CD4-positive, alpha-beta T cell treated with Interleukin-4 for 4 hours (primary cell): ENCODE measurements around the gene FXYD2.
"Not testable (repeated sequence)": the region's sequence is repeated elsewhere in the genome, so short reads cannot be mapped to it uniquely, and the experiment has no call there.

Experiments used
- DNase-seq: peaks from one replicate; pipeline ENCODE4 v3.0.0-alpha.2; 2020

FXYD2 gene

GRCh38 chr11:117824571-117825537 lies at the start of gene FXYD2:
Gene FXYD2, minus strand, starts transcription at chr11:117824744. Its CDS starts 66 bp downstream, at chr11:117824678.
- DNase-seq = no peak

- DNase-seq = no peak
These were observed 49.2 kb upstream of the FXYD2 start for GRCh38 chr11:117873828-117874125.

- no peak for DNase-seq
These were observed 48.7 kb upstream of the FXYD2 start for GRCh38 chr11:117872975-117873827.

GRCh38 chr11:117872420-117872961 lies 47.9 kb upstream of the FXYD2 start:
- DNase-seq = no peak

DNA sequence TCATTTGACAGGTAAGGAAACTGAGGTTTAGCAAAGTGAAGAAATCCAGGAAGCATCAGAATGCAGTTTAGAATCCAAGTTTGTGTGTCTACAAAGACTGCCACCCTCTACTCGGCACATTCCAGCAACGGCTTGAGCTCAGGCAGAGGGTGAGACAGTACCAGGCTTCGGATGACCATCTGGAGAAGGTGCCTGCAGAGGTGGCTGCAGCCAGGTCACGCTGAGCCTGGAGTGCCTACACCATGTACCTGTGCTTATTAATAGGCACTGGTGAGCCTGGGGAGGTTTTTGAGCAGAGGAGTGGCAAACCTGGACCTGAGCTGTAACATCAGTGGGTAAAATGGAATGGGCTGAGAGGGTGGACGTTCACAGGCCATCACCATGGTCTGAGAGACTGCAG lies 47.2 kb upstream of the FXYD2 start:
- DNase-seq = no peak

DNA sequence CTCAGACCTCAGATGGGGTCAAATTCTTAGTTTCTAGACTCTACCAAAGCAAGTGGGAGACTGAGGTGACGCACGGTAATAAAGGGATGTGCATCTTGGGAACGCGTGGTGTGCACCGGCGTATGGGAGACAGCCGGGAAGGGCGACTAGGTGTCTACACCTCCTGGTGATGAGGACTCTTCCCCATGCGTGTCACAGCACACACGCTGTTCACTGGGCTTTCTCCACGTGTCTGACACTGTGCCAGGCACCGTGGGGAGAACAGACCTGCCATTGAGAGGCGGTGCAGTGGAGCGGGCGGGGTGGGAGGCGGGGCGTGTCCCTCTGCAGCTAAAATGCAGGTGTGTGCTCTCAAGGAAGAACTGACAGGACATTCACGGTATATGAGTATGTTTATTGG lies 46.6 kb upstream of the FXYD2 start:
- DNase-seq = no peak

DNA sequence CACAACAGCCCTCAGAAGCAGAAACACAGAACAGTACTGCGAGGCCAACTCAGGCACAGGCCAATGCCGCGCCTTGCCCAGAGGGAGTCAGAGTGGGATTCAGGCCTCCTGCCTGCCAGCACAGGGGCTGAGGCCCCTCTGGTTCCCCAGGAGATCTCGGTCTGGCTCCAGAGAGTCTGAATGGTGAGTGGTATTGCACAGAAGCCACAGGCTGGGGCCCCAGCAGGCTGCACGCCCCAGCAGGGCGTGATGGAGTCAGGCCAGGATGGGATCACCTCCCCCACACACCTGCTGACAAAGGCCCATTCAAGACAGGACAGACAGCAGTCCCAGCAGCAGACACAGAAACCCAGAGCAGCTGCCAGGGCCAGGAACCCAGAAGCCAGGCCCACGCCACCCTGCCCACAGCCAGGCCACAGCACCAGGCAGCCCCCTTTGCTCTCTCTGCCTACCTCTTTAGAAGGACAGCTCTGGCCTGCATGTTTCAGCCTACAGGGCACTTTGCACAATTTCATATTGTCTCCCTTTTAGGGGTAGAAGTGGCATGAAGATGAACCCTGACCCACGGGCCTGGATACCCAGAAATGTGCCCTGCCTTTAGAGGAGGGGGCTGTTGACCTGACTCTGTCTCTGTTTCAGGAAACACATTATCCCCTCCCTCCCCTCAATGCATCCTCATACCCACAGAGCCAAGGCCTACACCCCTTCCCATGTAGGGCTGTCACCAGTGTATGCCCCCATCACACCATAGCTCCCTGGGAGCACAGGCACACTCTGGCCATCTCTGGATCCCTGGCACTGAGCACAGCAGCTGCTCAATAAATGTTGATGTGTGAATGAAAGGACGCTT lies 45.8 kb upstream of the FXYD2 start:
- DNase-seq = no peak

GRCh38 chr11:117869604-117870003 lies 45.1 kb upstream of the FXYD2 start:
- DNase-seq = no peak

DNA sequence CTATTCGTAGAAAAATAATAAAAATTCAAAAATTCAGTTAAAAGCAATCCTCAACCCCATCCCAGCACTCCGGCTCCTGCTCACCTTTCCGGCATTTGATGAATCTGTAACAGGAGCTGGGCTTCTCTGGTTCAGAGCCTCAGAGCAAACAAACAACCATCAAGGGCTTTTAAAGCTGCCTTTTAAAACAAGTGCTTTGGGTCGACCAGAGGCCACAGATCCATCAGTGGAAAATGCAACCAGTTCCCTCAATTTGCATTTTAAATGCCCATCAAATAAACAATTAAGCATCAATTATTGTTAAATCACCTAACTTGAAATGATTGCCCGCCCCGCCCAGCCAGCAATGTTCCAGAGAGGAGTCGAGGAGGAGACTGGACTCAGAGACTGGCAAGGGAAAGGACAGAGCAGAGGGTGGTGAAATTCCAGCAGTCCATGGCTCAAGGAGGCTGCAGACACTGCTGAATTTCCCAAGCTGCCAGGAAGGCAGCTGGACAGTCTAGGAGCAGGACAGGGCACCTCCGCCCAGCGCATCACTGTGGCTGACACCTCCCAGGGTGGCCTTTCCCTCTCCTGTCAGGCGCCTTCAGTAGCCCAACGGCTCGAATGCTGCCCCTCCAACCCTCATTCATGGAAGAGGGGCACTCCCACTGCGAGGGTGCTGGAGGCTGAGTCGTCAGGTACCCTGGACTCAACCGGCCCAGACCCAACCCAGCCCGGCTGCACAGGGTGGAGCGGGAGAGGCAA lies 44.4 kb upstream of the FXYD2 start:
- DNase-seq = no peak

DNA sequence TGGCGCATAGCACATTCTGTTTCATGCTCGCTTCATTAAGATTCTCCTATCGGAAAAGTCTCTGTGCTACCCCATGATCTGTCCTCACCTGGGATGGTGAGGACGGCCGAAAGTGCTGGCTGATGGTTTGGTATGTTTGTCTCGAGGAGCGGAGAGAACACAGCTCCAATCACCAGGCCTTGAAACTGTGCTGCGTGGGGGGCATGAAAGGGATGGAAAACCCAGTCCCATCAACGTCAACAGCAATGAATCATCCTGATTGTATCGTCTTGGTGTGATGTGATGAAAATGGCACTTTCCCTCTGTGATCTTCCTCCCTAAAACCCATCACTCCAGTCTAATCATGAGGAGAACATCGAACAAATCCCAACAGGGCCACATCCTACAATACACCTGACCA lies 43.5 kb upstream of the FXYD2 start:
- no peak for DNase-seq

DNA sequence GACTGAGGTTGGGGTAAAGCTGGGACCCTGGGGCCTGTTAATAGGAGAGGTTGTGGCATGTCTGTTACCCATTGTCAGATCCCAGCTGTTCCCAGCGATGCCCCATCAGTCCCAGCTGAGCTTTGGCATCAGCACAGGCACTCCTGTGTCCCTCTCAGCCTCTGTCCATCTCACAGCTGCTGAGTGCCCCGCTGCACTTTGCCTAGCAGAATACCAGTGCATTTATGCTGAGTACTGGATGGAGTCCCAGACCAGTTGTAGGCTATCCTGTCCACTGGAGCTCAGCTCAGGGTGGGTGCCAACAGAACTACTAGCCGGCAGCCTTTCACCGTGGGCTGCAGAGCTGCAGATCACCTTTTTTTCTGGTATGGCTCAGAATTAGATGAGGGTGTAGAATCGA lies 42.0 kb upstream of the FXYD2 start:
- no peak for DNase-seq

DNA sequence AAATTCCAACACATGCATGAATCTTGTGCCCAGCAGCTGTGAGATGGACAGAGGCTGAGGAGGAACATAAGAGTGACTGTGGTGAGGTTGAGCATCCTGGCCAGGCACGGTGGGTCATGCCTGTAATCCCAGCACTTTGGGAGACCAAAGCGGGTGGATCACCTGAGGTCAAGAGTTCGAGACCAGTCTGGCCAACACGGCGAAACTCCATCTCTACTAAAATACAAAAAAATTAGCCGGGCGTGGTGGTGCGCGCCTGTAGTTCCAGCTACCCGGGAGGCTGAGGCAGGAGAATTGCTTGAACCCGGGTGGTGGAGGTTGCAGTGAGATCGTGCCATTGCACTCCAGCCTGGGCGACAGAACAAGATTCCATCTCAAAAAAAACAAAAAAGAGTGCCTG lies 41.0 kb upstream of the FXYD2 start:
- DNase-seq = not testable (repeated sequence)

- no peak for DNase-seq
These were observed 38.8 kb upstream of the FXYD2 start for GRCh38 chr11:117863383-117863782.

DNA sequence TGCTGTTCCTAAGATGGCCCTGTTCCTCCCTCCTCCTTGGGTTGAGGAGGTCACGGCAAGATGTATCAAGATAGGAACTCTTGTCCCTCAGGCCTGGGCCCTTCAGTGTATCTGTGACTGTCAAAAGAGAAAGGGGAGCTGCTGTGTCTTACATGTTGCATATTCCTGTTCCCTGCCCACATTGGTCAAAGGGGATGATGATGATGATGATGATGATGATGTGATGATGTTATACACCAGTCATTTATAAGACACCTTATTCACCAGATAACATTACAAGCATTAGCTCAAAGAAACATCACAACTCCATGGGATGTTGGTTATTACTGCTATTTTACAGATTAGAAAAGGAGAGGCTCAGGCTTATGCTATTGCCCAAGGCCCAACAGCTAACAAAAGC lies 38.2 kb upstream of the FXYD2 start:
- no peak for DNase-seq

GRCh38 chr11:117862019-117862725 lies 37.6 kb upstream of the FXYD2 start:
- DNase-seq = no peak

GRCh38 chr11:117861151-117862018 lies 36.8 kb upstream of the FXYD2 start:
- no peak for DNase-seq

GRCh38 chr11:117860139-117860538 lies 35.6 kb upstream of the FXYD2 start:
- no peak for DNase-seq

DNA sequence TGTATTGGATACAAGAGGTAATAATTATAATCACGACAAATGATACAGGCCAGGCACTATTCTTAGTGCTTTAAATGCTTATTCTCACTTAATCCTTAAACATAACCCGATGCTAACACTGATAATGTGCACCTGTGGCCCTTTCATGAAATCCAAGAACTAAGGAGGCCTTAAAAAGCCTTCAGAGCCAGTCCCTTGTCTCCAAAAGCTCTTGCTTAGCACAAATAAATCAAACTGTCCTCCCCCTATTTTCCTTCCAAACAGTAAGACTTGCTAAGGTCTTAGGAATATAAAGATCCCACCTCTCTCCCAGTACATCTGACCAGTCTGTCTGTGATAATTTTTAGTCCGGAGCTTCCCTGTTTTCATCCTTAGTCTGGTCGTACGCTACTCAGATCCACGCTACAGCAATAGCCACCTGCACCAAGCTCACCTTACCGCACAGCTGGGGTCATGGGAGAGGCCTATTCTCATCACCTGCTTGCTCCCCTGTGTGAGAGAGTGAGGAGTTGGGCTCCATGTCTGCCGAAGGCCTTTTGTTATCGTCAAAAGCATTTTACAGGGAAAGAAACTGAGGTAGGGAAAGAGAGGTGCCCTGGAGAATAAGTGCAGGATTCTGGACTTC lies 35.1 kb upstream of the FXYD2 start:
- DNase-seq = no peak

DNA sequence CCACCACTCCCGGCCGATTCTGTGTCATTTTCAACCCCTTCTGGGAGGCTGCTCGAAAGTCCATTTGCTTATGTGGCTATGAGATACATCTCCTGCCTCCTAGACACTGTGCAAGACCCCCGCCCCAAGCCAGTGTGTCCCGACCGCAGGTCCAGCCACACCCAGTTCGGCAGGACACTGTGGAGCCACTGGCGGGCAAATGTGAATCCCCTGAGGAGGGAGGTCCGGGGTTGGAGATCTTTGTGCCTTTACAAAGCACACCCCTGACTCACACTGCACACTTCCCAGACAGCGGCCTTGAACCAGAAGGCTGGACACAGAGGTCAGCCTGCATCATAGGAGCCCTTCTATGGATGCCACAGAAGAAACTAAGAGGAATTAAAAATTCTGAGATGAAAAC lies 34.5 kb upstream of the FXYD2 start:
- no peak for DNase-seq
